ENCODE results near the gene IL2RA. TPM values are rescaled to one million over a fixed set of nuclear protein-coding genes. Genes with fewer than 3 reads are reported as not detected.

The IL2RA gene
- total and polyA plus RNA-seq, 4 experiments from 2014 or later, result 15.1 to 29.9 (median 20.4) TPM

GRCh38 chr10:6014241-6014761 is 47.9 kb downstream of the IL2RA start:
- Mint-ChIP-seq H3K27me3 (no peaks in the 10 kb centered on the region), H3K4me3 (peak overlapping the region in 6 of 8 donors; percentile 26 to 82 (median 40)), H3K4me1 (peaks cover 16 to 41% (median 20%) of the 10 kb centered on the region in 4 donors), H3K27ac (peak overlapping the region; percentile 92 to 99 (median 97)), H3K36me3 (peaks cover 24 to 53% of the 10 kb centered on the region in 2 donors), H3K9me3 (peaks cover 0 to 2% (median 0%) of the 10 kb centered on the region in 8 donors)
- intact Hi-C loops (cut with micrococcal nuclease), result loop anchor here (1.0 to 5.0 kb wide), 6 partner anchors 24 to 187 kb away; partner anchors contain the start of gene IL2RA
- Histone ChIP-seq H3K36me3 (ENCODE audit: insufficient read depth, low read length) (peaks cover 5% of the 10 kb centered on the region), H3K27me3 (ENCODE audit: insufficient read depth, low read length) (no peaks in the 10 kb centered on the region), H3K9me3 (ENCODE audit: control insufficient read depth in 1 of 2, low read length in 2 of 2) (no peaks in the 10 kb centered on the region), H3K27ac (ENCODE audit: low read depth, low read length) (peak overlapping the region; percentile 70), H3K4me1 (ENCODE audit: insufficient read depth, low read length) (peaks cover 23% of the 10 kb centered on the region), H3K4me3 (ENCODE audit: low read length in 2 of 2) (no peak overlapping the region)
- POLR2A ChIA-PET (ENCODE audit: partially characterized antibody), result interaction anchor here (0.8 to 4.5 kb wide), 20 partner anchors 9 to 387 kb away, joined by 3 to 56 read pairs (median 4); partner anchors contain the start of gene IL15RA
- CTCF ChIA-PET (ENCODE audit: partially characterized antibody), result interaction anchor here (0.8 to 10.3 kb wide), 28 partner anchors 9 to 396 kb away, joined by 3 to 127 read pairs (median 6); partner anchors contain the start of genes IL15RA and IL2RA
- DNase-seq, result peak; percentile 76 to 92 (median 83)

- POLR2A ChIA-PET (ENCODE audit: partially characterized antibody), result interaction anchor here (0.8 to 4.5 kb wide), 18 partner anchors 9 to 388 kb away, joined by 3 to 56 read pairs (median 4); partner anchors contain the start of gene IL15RA
- peak overlapping the region; percentile 70 for H3K27ac ChIP-seq (ENCODE audit: low read depth, low read length)
- peaks cover 5% of the 10 kb centered on the region for H3K36me3 ChIP-seq (ENCODE audit: insufficient read depth, low read length)
- H3K9me3 ChIP-seq (ENCODE audit: control insufficient read depth in 1 of 2, low read length in 2 of 2), result no peaks in the 10 kb centered on the region
- Mint-ChIP-seq H3K4me3 (peak overlapping the region in 1 of 8 donors; percentile 50), H3K36me3 (peaks cover 17 to 46% of the 10 kb centered on the region in 2 donors), H3K4me1 (peaks cover 11 to 40% (median 19%) of the 10 kb centered on the region in 4 donors), H3K27ac (peak overlapping the region; percentile 92 to 99 (median 97)), H3K27me3 (no peaks in the 10 kb centered on the region), H3K9me3 (no peaks in the 10 kb centered on the region)
- intact Hi-C loops (cut with micrococcal nuclease), result loop anchor here (1.0 to 5.0 kb wide), 6 partner anchors 25 to 188 kb away; partner anchors contain the start of gene IL2RA
- H3K27me3 ChIP-seq (ENCODE audit: insufficient read depth, low read length), result no peaks in the 10 kb centered on the region
- CTCF ChIA-PET (ENCODE audit: partially characterized antibody), result interaction anchor here (0.7 to 10.3 kb wide), 29 partner anchors 10 to 396 kb away, joined by 3 to 127 read pairs (median 5); partner anchors contain the start of genes IL15RA and IL2RA
- H3K4me3 ChIP-seq (ENCODE audit: low read length in 2 of 2), result no peak overlapping the region
- peaks cover 23% of the 10 kb centered on the region for H3K4me1 ChIP-seq (ENCODE audit: insufficient read depth, low read length)
- no peak for DNase-seq
These were observed 48.6 kb downstream of the IL2RA start for GRCh38 chr10:6013413-6014192.

GRCh38 chr10:6012121-6012905 is 49.9 kb downstream of the IL2RA start:
- DNase-seq, result no peak
- H3K4me1 ChIP-seq (ENCODE audit: insufficient read depth, low read length), result peaks cover 23% of the 10 kb centered on the region
- H3K4me3 ChIP-seq (ENCODE audit: low read length in 2 of 2), result no peak overlapping the region
- Mint-ChIP-seq H3K4me3 (no peak overlapping the region), H3K9me3 (peaks cover 0 to 3% (median 0%) of the 10 kb centered on the region in 8 donors), H3K27me3 (no peaks in the 10 kb centered on the region), H3K27ac (peak overlapping the region in 5 of 7 donors; percentile 1 to 89 (median 33)), H3K4me1 (peaks cover 11 to 40% (median 19%) of the 10 kb centered on the region in 4 donors), H3K36me3 (peaks cover 17 to 42% of the 10 kb centered on the region in 2 donors)
- no peak overlapping the region for H3K27ac ChIP-seq (ENCODE audit: low read depth, low read length)
- POLR2A ChIA-PET (ENCODE audit: partially characterized antibody), result interaction anchor here (1.0 to 4.5 kb wide), 3 partner anchors 39 to 78 kb away, joined by 4 to 56 read pairs (median 13); no protein-coding TSS in a partner anchor
- H3K27me3 ChIP-seq (ENCODE audit: insufficient read depth, low read length), result no peaks in the 10 kb centered on the region
- H3K9me3 ChIP-seq (ENCODE audit: control insufficient read depth in 1 of 2, low read length in 2 of 2), result no peaks in the 10 kb centered on the region
- CTCF ChIA-PET (ENCODE audit: partially characterized antibody), result interaction anchor here (5.8 to 10.3 kb wide), 2 partner anchors 38 to 73 kb away, joined by 106 to 127 read pairs; no protein-coding TSS in a partner anchor
- peaks cover 5% of the 10 kb centered on the region for H3K36me3 ChIP-seq (ENCODE audit: insufficient read depth, low read length)
- intact Hi-C loops (cut with micrococcal nuclease), result loop anchor here (5.0 kb wide), 1 partner anchor 150 kb away; no protein-coding TSS in a partner anchor

GRCh38 chr10:6011558-6011957 is 50.6 kb downstream of the IL2RA start:
- Histone ChIP-seq H3K27ac (ENCODE audit: low read depth, low read length) (no peak overlapping the region), H3K4me1 (ENCODE audit: insufficient read depth, low read length) (peaks cover 23% of the 10 kb centered on the region), H3K36me3 (ENCODE audit: insufficient read depth, low read length) (no peaks in the 10 kb centered on the region), H3K9me3 (ENCODE audit: control insufficient read depth in 1 of 2, low read length in 2 of 2) (no peaks in the 10 kb centered on the region), H3K4me3 (ENCODE audit: low read length in 2 of 2) (no peak overlapping the region), H3K27me3 (ENCODE audit: insufficient read depth, low read length) (no peaks in the 10 kb centered on the region)
- DNase-seq, result no peak
- intact Hi-C loops (cut with micrococcal nuclease), result loop anchor here (5.0 kb wide), 1 partner anchor 151 kb away; no protein-coding TSS in a partner anchor
- peak overlapping the region in 1 of 8 donors; percentile 33 for H3K4me3 Mint-ChIP-seq
- H3K27me3 Mint-ChIP-seq, result no peaks in the 10 kb centered on the region
- H3K4me1 Mint-ChIP-seq, result peaks cover 11 to 36% (median 19%) of the 10 kb centered on the region in 4 donors
- ChIA-PET CTCF (ENCODE audit: partially characterized antibody) (interaction anchor here (1.2 to 10.3 kb wide), 3 partner anchors 39 to 75 kb away, joined by 4 to 127 read pairs (median 106); no protein-coding TSS in a partner anchor), POLR2A (ENCODE audit: partially characterized antibody) (interaction anchor here (4.5 kb wide), 1 partner anchor 40 kb away, joined by 56 read pairs; no protein-coding TSS in a partner anchor)
- peaks cover 0 to 3% (median 0%) of the 10 kb centered on the region in 8 donors for H3K9me3 Mint-ChIP-seq
- H3K27ac Mint-ChIP-seq, result peak overlapping the region in 5 of 7 donors; percentile 7 to 89 (median 62)
- peaks cover 13 to 37% of the 10 kb centered on the region in 2 donors for H3K36me3 Mint-ChIP-seq

- intact Hi-C loops (cut with micrococcal nuclease), result loop anchor here (5.0 kb wide), 1 partner anchor 152 kb away; no protein-coding TSS in a partner anchor
These were observed 51.6 kb downstream of the IL2RA start for GRCh38 chr10:6010569-6010968.

DNA sequence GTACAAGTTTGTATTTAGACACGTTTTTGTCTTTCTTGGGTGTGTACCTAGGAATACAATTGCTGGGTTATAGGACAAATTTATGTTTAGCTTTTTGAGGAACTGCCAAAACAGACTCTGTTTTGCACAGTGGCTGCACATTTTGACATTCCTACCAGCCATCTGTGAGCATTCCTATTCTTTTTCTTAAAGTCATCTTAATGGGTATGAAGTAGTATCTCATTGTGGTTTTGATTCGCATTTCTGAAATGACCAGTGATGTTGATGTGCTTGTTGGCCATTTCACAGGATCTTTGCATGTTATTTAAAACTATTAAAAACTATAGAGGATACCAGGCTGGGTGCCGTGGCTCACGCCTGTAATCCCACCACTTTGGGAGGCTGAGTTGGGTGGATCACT is 52.2 kb downstream of the IL2RA start:
- POLR2A ChIA-PET (ENCODE audit: partially characterized antibody), result no interaction called here
- intact Hi-C loops (cut with micrococcal nuclease), result loop anchor here (5.0 kb wide), 1 partner anchor 152 kb away; no protein-coding TSS in a partner anchor
- H3K4me3 ChIP-seq (ENCODE audit: low read length in 2 of 2), result no peak overlapping the region
- H3K36me3 Mint-ChIP-seq, result peaks cover 9 to 28% of the 10 kb centered on the region in 2 donors
- peaks cover 0 to 1% of the 10 kb centered on the region in 2 donors for H3K27me3 Mint-ChIP-seq
- no peak for DNase-seq
- no peaks in the 10 kb centered on the region for H3K36me3 ChIP-seq (ENCODE audit: insufficient read depth, low read length)
- H3K9me3 ChIP-seq (ENCODE audit: control insufficient read depth in 1 of 2, low read length in 2 of 2), result no peaks in the 10 kb centered on the region
- no peak overlapping the region for H3K27ac ChIP-seq (ENCODE audit: low read depth, low read length)
- no peaks in the 10 kb centered on the region for H3K27me3 ChIP-seq (ENCODE audit: insufficient read depth, low read length)
- CTCF ChIA-PET (ENCODE audit: partially characterized antibody), result interaction anchor here (0.8 to 10.3 kb wide), 2 partner anchors 18 to 76 kb away, joined by 4 to 127 read pairs; no protein-coding TSS in a partner anchor
- H3K9me3 Mint-ChIP-seq, result peaks cover 0 to 3% (median 0%) of the 10 kb centered on the region in 8 donors
- H3K4me3 Mint-ChIP-seq, result no peak overlapping the region
- peaks cover 11 to 30% (median 14%) of the 10 kb centered on the region in 4 donors for H3K4me1 Mint-ChIP-seq
- peaks cover 13% of the 10 kb centered on the region for H3K4me1 ChIP-seq (ENCODE audit: insufficient read depth, low read length)
- H3K27ac Mint-ChIP-seq, result peak overlapping the region in 1 of 7 donors; percentile 25

More at GRCh38 chr10:6010569-6010968, 51.6 kb downstream of the IL2RA start:
- H3K27ac Mint-ChIP-seq, result no peak overlapping the region
- H3K4me3 Mint-ChIP-seq, result no peak overlapping the region
- Histone ChIP-seq H3K27ac (ENCODE audit: low read depth, low read length) (no peak overlapping the region), H3K4me3 (ENCODE audit: low read length in 2 of 2) (no peak overlapping the region), H3K9me3 (ENCODE audit: control insufficient read depth in 1 of 2, low read length in 2 of 2) (no peaks in the 10 kb centered on the region), H3K36me3 (ENCODE audit: insufficient read depth, low read length) (no peaks in the 10 kb centered on the region), H3K27me3 (ENCODE audit: insufficient read depth, low read length) (no peaks in the 10 kb centered on the region), H3K4me1 (ENCODE audit: insufficient read depth, low read length) (peaks cover 19% of the 10 kb centered on the region)
- H3K9me3 Mint-ChIP-seq, result peaks cover 0 to 3% (median 0%) of the 10 kb centered on the region in 8 donors
- peaks cover 0 to 1% of the 10 kb centered on the region in 2 donors for H3K27me3 Mint-ChIP-seq
- peaks cover 9 to 29% of the 10 kb centered on the region in 2 donors for H3K36me3 Mint-ChIP-seq
- DNase-seq, result no peak
- POLR2A ChIA-PET (ENCODE audit: partially characterized antibody), result no interaction called here
- H3K4me1 Mint-ChIP-seq, result peaks cover 11 to 36% (median 17%) of the 10 kb centered on the region in 4 donors
- CTCF ChIA-PET (ENCODE audit: partially characterized antibody), result interaction anchor here (0.8 to 10.3 kb wide), 4 partner anchors 17 to 82 kb away, joined by 3 to 127 read pairs (median 4); no protein-coding TSS in a partner anchor

Measured in CD4-positive, alpha-beta memory T cell (primary cell).